HUDEP-2 (cell line): ENCODE measurements around the gene ZC3H14.
A peak's percentile ranks its signal among the peaks of the same experiment; 100 is the strongest.
"Not testable (repeated sequence)": the region's sequence is repeated elsewhere in the genome, so short reads cannot be mapped to it uniquely, and the experiment has no call there.

ENCODE experiments used
- DNase-seq, 76 experiments: peaks; one replicate each; lab custom pipeline; 2025; ENCODE audit not compliant: unreplicated experiment in 76 of 76; lab: John Stamatoyannopoulos, UW

ZC3H14 gene

GRCh38 chr14:88562831-88563686 lies at the start of gene ZC3H14:
TSS of gene ZC3H14 (plus strand) at chr14:88563037. CDS start at chr14:88563134, 97 bp downstream.
- DNase-seq = peak in 73 of 76 experiments; percentile 14 to 88 (median 75)

- no peak for DNase-seq
These were observed 47.2 kb upstream of the ZC3H14 start for GRCh38 chr14:88515499-88516221.

- DNase-seq = no peak
These were observed 45.9 kb upstream of the ZC3H14 start for GRCh38 chr14:88516861-88517357.

- DNase-seq = no peak
These were observed 44.0 kb upstream of the ZC3H14 start for GRCh38 chr14:88518592-88519512.

GRCh38 chr14:88519907-88520306 lies 42.9 kb upstream of the ZC3H14 start:
- no peak for DNase-seq

GRCh38 chr14:88521818-88522217 lies 41.0 kb upstream of the ZC3H14 start:
- no peak for DNase-seq

- DNase-seq = no peak
These were observed 40.4 kb upstream of the ZC3H14 start for GRCh38 chr14:88522393-88522792.

- DNase-seq = not testable (repeated sequence)
These were observed 32.9 kb upstream of the ZC3H14 start for GRCh38 chr14:88529889-88530288.

- DNase-seq = no peak
These were observed 29.7 kb upstream of the ZC3H14 start for GRCh38 chr14:88533064-88533602.

GRCh38 chr14:88535149-88535548 lies 27.7 kb upstream of the ZC3H14 start:
- no peak for DNase-seq

GRCh38 chr14:88535813-88536212 lies 27.0 kb upstream of the ZC3H14 start:
- DNase-seq = no peak

- no peak for DNase-seq
These were observed 21.5 kb upstream of the ZC3H14 start for GRCh38 chr14:88541324-88541723.

- no peak for DNase-seq
These were observed 19.7 kb upstream of the ZC3H14 start for GRCh38 chr14:88542857-88543795.

GRCh38 chr14:88545256-88545655 lies 17.6 kb upstream of the ZC3H14 start:
- DNase-seq = no peak

GRCh38 chr14:88546621-88547385 lies 16.0 kb upstream of the ZC3H14 start:
- DNase-seq = no peak

GRCh38 chr14:88547386-88547780 lies 15.5 kb upstream of the ZC3H14 start:
- no peak for DNase-seq

- no peak for DNase-seq
These were observed 12.8 kb upstream of the ZC3H14 start for GRCh38 chr14:88550078-88550477.

- DNase-seq = peak in 48 of 76 experiments; percentile 3 to 68 (median 34)
These were observed 11.6 kb upstream of the ZC3H14 start for GRCh38 chr14:88551094-88551870.
